HS-5 (cell line): ENCODE data around the gene SP1.
A peak's percentile ranks its signal among the peaks of the same experiment; 100 is the strongest.
"Not testable (repeated sequence)": the region's sequence is repeated elsewhere in the genome, so short reads cannot be mapped to it uniquely, and the experiment has no call there.

Experiments used
- DNase-seq: peaks from one replicate; pipeline ENCODE4 v3.0.0-alpha.2; 2012; ENCODE audit warnings: low read depth

SP1 gene

GRCh38 chr12:53380104-53380793 is at the start of gene SP1:
Gene SP1, plus strand, starts transcription at chr12:53380176. Its CDS starts 116 bp downstream, at chr12:53380292.
- DNase-seq = peak; percentile 53

DNA sequence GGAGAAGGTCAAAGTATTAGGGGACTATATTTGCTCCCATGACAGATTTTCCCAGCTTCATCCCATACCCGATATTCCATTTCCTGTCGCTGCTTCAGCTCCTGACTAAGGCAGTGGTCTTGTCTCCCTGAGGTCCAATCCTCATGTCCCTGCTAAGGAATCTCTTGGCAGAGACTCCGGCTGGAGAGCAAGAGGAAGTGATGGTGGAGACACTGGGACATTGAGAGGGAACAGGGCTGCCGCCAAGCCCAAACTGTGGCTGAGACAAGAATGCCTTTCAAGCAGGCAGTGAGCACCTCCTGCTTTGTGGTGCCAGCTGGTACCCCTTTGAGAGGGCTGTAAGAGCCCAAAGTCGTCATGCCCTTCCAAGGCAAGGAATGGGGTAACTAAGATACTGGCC is 49.3 kb upstream of the SP1 start:
- DNase-seq = no peak

DNA sequence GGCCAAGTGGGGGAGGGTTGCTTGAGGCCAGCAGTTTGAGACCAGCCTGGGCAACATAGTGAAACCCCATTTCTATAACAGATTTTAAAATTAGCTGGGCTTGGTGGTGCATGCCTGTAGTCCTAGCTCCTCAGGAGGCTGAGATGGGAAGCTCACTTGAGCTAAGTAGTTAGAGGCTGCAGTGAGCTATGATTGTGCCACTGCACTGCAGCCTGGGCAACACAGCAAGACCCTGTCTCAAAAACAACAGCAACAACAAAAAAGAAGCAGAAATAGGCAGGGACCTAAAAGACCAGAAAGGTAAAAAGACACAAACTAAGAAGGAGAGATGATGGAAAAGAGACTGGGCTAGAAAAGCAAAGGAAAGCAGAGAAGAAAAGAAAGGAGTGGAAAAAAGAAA is 47.6 kb upstream of the SP1 start:
- DNase-seq = not testable (repeated sequence)

GRCh38 chr12:53332744-53333143 is 47.2 kb upstream of the SP1 start:
- no peak for DNase-seq

DNA sequence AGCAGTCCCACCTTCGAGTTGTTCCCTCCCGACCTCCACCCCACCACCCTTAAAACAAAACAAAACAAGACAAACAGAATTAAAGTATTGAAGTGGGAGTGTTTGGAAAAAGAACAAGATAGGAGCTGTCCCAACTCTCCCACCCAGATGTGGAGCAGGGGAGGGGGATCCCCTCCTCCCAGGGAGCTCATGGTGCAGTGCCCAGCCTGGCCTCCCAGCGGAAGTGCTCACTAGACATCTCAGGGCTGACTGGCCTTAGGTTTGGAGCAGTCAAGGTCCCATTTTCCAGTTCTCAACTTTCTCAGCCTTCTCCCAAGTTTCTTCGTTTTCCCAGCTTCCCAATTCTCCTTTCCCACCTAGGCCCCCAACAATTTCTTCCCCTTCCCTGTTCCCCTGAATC is 46.7 kb upstream of the SP1 start:
- no peak for DNase-seq

DNA sequence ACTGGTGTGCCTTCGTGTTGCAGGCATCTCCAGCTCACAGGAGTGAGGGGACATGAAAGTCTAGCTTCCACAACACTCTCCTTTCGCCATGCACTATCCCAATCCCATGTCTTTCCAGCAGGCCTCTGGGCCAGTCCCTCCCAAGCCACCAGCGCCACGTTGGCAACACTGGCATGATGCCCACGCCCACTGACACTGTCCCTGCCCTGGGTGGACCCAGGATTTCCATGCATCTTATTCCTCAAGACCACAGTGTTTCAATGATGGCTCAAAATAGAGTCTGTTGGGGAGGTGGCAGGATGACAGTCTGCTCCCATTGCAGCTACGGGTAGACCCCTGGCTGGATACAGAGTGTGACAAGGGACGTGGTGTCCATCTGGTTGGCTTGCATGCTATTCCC is 46.1 kb upstream of the SP1 start:
- DNase-seq = no peak

- no peak for DNase-seq
These were observed 45.2 kb upstream of the SP1 start for GRCh38 chr12:53334822-53335221.

GRCh38 chr12:53336181-53336681 is 43.7 kb upstream of the SP1 start, which contains the start of gene SP7:
Gene SP7, minus strand, starts transcription at chr12:53336354. Its CDS starts 708 bp downstream, at chr12:53335646.
- DNase-seq = no peak

- no peak for DNase-seq
These were observed 42.0 kb upstream of the SP1 start for GRCh38 chr12:53338017-53338416.

DNA sequence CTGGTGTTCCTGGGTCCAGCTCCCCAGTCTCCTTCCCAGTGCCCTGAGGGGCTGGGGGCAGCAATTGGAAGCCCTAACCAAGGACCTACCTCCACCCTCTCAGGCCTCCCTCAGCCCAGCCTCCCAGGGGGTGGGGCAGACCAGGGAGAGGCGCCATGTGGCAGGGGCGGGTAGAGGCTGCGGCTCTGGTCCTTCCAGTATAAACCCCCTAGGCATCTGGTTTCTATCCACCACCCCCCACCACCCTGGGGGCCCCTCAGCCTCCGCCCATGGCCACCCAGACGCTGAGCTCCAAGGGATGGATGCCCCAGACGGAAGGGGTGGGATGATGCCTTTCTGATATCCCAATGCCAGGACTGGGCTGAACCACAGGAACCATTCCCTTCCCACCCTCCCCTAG is 41.1 kb upstream of the SP1 start:
- no peak for DNase-seq

DNA sequence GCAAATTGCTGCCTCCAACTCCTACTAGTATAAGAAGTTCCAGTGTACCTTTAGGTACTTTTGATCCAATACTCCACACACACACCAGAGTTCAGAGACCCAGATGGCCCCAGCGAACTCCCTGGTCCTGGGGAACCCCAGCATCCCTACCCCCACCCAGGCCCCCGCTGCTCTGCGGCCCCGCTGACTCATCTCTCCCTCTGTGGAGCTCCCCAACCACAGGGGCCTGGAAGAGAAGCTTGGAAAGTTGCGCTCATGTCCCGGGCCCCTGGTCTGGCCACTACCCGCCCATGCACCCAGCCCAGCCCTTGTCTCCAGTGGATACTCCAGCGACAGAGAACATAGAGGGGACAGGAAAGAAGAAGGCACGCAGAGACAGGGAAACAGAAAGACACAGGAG is 39.6 kb upstream of the SP1 start:
- DNase-seq = no peak

DNA sequence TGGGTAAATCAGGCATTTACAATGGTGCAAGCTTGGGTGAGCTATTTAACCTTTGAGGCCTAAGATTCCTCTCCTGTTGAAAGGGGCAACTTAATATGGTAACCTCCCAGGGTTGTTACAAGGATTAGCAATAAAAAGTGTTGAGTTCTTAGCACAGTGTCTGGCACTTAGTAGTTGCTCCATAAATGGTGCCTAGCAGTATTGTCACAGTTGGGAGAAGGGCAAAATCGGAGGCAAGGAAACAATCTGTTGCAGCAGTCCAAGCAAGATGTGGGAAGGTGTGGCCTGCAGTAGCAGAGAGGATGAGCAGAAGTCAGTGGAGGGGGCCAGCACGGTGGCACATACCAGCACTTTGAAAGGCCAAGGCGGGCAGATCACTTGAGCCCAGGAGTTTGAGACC is 36.5 kb upstream of the SP1 start:
- DNase-seq = no peak

DNA sequence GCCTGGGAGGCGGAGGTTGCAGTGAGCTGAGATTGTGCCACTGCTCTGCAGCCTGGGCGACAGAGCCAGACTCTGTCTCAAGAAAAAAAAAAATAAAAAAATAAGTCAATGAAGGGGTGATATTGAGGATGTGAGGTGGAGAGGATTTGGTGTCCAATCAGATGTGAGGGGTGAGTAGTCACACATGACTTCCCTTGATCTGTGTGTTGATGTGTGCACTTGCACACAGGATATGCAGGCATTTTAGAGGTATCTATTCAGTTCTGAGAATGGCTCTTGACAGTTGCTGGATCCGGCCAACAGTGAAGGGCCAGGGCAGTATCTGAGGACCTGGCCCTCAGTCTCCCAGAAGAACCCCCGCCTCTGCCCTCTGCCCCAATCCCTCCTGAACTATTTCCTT is 36.0 kb upstream of the SP1 start:
- DNase-seq = no peak

- no peak for DNase-seq
These were observed 35.5 kb upstream of the SP1 start for GRCh38 chr12:53344487-53344823.

DNA sequence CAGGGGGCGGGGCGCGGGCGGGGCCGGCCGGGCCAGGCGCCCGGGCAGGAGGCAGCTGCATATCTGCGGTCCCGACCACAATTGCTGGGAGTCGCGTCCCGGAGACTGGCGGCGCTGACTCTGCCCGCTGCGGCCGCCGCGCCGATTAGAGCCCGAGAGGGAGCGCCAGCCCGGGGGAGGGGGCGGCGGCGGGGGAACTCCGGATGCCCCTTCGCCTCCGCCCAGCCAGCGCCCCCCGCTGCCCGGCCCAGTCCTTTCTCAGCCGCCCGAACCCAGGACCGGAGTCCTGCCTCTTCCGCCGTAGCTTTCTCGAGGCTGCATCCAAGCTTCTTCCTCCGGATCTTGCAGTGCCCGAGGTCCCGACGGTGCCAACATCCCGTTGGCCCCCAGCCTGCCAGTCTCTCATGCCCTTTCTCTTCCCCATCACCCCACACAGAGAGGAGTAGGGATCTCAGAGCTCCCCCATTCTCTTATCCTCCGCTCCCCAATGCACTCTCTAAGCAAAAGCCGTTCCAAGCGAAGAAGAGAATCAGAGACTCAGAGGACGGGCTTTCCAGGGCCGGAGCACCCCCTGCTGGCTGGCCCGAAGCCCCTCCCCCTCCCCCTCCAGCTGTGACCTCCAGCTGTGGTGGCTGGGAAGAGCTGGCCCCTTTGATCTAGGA is 35.0 kb upstream of the SP1 start:
- no peak for DNase-seq

GRCh38 chr12:53345486-53346188 is 34.3 kb upstream of the SP1 start:
- DNase-seq = no peak

GRCh38 chr12:53346491-53346890 is 33.5 kb upstream of the SP1 start:
- DNase-seq = no peak

DNA sequence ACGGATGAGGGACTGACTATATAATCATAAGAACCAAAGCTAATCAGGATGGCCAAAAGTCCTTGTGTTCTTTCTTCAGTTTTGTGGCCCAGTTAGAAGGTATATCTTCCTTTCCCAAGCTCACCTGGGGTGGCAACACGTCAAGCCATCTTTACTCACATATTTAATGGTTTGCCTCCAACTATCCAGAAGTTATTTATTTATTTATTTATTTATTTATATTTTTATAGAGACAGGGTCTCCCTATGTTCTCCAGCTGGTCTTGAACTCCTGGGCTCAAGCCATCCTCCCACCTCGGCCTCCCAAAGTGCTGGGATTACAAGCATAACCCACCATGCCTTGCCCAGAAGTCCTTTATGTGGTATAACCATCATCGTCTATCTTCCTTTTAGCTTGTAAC is 32.1 kb upstream of the SP1 start:
- no peak for DNase-seq

GRCh38 chr12:53352331-53353256 is 27.4 kb upstream of the SP1 start:
- peak; percentile 59 for DNase-seq

- no peak for DNase-seq
These were observed 26.7 kb upstream of the SP1 start for GRCh38 chr12:53353257-53353655.

- no peak for DNase-seq
These were observed 24.9 kb upstream of the SP1 start for GRCh38 chr12:53355121-53355520.

DNA sequence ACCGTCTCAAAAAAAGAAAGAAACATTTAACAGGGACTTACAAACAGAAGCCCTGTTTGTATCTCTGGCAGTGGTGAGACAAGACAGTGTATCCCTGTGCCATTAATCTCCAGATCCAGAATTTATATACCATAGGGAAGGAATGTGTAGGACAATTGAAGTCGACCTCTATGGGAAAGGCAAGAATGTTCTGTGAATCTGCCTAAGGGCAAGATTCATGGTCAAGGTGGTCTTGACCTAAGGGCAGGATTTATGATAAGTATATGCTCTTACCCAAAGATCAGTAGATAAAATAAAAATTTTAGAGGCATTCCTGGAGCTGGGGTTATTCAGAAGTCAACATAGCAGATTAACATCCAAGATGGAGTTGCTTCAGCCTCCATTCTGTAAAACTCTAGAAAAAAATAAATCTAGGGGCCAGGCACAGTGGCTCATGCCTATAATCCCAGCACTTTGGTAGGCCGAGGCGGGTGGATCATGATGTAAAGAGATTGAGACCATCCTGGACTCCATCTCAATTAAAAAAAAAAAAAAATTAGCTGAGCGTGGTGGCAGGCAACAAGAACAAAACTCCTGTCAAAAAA is 21.0 kb upstream of the SP1 start:
- no peak for DNase-seq
